ENCODE results near the gene RERE.

DNA sequence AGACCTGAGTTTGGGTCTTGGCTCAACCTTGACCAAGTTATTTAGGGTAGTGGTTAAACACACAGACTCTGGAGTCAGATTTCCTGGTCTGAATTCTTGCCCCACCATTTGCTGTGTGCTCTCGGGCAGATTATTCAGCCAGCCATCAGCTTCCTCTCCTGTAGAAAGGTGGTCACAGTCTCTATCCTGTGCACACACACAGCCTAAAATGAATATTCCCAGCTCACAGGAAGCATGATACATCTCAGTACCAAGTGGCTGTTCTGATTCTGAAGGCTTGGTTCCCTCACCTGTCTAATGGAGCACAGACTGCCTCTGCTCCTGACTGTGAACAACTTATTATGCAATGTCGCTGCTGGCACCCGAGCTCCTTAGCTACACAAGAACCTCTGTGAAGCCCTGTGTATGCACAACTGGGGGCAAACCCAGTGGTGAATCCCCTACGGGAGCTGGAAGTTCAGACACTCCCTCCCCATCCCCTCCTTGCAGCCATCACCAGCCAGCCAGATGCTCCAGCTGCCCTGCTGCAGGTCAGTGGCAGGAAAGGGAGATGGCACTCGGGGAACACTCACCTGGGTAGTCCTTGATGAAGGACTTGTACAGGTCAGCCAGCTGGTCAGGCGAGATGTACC, 47.4 kb upstream of the RERE start:
- TF ChIP-seq, protein P1, sequence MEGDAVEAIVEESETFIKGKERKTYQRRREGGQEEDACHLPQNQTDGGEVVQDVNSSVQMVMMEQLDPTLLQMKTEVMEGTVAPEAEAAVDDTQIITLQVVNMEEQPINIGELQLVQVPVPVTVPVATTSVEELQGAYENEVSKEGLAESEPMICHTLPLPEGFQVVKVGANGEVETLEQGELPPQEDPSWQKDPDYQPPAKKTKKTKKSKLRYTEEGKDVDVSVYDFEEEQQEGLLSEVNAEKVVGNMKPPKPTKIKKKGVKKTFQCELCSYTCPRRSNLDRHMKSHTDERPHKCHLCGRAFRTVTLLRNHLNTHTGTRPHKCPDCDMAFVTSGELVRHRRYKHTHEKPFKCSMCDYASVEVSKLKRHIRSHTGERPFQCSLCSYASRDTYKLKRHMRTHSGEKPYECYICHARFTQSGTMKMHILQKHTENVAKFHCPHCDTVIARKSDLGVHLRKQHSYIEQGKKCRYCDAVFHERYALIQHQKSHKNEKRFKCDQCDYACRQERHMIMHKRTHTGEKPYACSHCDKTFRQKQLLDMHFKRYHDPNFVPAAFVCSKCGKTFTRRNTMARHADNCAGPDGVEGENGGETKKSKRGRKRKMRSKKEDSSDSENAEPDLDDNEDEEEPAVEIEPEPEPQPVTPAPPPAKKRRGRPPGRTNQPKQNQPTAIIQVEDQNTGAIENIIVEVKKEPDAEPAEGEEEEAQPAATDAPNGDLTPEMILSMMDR (IDR thresholded peaks at IDR 0.05; ENCODE audit: insufficient read depth, low read length, poor library complexity, severe bottlenecking) = no peak
- no peak for TF ChIP-seq EZH2phosphoT487 (conservative IDR thresholded peaks at IDR 0.05; ENCODE audit: low read length)

Measured in SU-DHL-6 (cell line).